ENCODE data around the gene SLC9B1. TPM values are rescaled to one million over a fixed set of nuclear protein-coding genes. Genes with fewer than 3 reads are reported as not detected.
A peak's percentile ranks its signal among the peaks of the same experiment; 100 is the strongest.
"Not testable (repeated sequence)": the region's sequence is repeated elsewhere in the genome, so short reads cannot be mapped to it uniquely, and the experiment has no call there.

Gene SLC9B1
- total and polyA plus RNA-seq, 2 of the 13 experiments (the other 11 are each of a cell fraction or from before 2014, with no cell fraction given): 0.17 to 0.20 TPM

GRCh38 chr4:102877477-102878106 lies 141.9 kb downstream of the SLC9B1 start:
- peaks cover 34% of the 10 kb centered on the region for H3K4me1 ChIP-seq (ENCODE audit: insufficient read depth, low read length)
- DNase-seq (ENCODE audit: low spot score); in situ Hi-C loops (cut with HindIII; ENCODE audit: extremely low pct_ligation_motif_present, low pct_unique_long_range_greater_than_20kb); H2AFZ ChIP-seq (ENCODE audit: low read length); CTCF ChIA-PET (ENCODE audit: low intra/inter-chr PET ratio, low total read pairs); H3K27me3 ChIP-seq (ENCODE audit: control insufficient read depth in 1 of 2, insufficient read depth in 2 of 2, low read length in 2 of 2); H4K20me1 ChIP-seq (ENCODE audit: insufficient read depth, low read length); H3K9ac ChIP-seq (ENCODE audit: insufficient read depth, low read depth, low read length); H3K36me3 ChIP-seq (replicated peaks in 1 of 2; ENCODE audit: control insufficient read depth in 1 of 2, insufficient read depth in 2 of 2, low read length in 2 of 2); FAIRE-seq; BruUV-seq (replicated peaks); H3K4me2 ChIP-seq (ENCODE audit: low read depth, low read length); H3K4me3 ChIP-seq (replicated peaks in 1 of 3; ENCODE audit: insufficient read depth in 1 of 3, low read depth in 2 of 3, low read length in 3 of 3); ATAC-seq: not testable (repeated sequence)
- TF ChIP-seq ZNF891 (CRISPR knock-in tag; IDR thresholded peaks at IDR 0.05) (0 out of 2 replicates have a peak, but pooled peaks have one; percentile 25), SALL2 (CRISPR knock-in tag; IDR thresholded peaks at IDR 0.05) (0 out of 2 replicates have a peak, but pooled peaks have one; percentile 26), SETDB1 (CRISPR knock-in tag; IDR thresholded peaks at IDR 0.05; ENCODE audit: borderline replicate concordance) (0 out of 2 replicates have a peak, but pooled peaks have one; percentile 53)
- TF ChIP-seq, protein P1, sequence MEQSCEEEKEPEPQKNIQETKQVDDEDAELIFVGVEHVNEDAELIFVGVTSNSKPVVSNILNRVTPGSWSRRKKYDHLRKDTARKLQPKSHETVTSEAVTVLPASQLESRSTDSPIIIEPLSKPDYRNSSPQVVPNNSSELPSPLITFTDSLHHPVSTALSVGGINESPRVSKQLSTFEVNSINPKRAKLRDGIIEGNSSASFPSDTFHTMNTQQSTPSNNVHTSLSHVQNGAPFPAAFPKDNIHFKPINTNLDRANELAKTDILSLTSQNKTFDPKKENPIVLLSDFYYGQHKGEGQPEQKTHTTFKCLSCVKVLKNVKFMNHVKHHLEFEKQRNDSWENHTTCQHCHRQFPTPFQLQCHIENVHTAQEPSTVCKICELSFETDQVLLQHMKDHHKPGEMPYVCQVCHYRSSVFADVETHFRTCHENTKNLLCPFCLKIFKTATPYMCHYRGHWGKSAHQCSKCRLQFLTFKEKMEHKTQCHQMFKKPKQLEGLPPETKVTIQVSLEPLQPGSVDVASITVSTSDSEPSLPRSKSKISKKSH (CRISPR knock-in tag; IDR thresholded peaks at IDR 0.05; ENCODE audit: borderline replicate concordance): peak; percentile 80
- TF ChIP-seq, protein P2, sequence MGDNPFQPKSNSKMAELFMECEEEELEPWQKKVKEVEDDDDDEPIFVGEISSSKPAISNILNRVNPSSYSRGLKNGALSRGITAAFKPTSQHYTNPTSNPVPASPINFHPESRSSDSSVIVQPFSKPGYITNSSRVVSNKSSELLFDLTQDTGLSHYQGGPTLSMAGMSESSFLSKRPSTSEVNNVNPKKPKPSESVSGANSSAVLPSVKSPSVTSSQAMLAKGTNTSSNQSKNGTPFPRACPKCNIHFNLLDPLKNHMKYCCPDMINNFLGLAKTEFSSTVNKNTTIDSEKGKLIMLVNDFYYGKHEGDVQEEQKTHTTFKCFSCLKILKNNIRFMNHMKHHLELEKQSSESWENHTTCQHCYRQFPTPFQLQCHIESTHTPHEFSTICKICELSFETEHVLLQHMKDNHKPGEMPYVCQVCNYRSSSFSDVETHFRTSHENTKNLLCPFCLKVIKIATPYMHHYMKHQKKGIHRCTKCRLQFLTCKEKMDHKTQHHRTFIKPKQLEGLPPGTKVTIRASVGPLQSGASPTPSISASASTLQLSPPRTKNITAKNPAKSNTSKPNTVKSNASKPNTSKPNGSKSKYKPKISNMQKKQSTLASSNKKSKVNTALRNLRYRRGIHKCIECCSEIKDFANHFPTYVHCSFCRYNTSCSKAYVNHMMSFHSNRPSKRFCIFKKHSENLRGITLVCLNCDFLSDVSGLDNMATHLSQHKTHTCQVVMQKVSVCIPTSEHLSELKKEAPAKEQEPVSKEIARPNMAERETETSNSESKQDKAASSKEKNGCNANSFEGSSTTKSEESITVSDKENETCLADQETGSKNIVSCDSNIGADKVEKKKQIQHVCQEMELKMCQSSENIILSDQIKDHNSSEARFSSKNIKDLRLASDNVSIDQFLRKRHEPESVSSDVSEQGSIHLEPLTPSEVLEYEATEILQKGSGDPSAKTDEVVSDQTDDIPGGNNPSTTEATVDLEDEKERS (CRISPR knock-in tag; IDR thresholded peaks at IDR 0.05): 0 out of 2 replicates have a peak, but pooled peaks have one; percentile 36
- peak overlapping the region; percentile 40 for H3K27ac ChIP-seq (ENCODE audit: extremely low read length, insufficient read depth, low read length)
- peaks cover 15% of the 10 kb centered on the region for H3K9me3 ChIP-seq (ENCODE audit: low read length)
- WGBS (ENCODE audit: low lambda C conversion rate): 100% methylated on average over 3 of the region's 3 CpGs
- POLR2A ChIA-PET: interaction anchor here (1.2 to 3.7 kb wide), 4 partner anchors 8 to 199 kb away, joined by 3 to 32 read pairs (median 12); partner anchors contain the start of genes CISD2, SLC9B2 and UBE2D3
- H3K79me2 ChIP-seq (ENCODE audit: insufficient read depth, low read length): peaks cover 40% of the 10 kb centered on the region
- intact Hi-C loops (cut with micrococcal nuclease; ENCODE audit: unreplicated experiment): loop anchor here (2.0 to 5.0 kb wide), 2 partner anchors 49 to 255 kb away; no protein-coding TSS in a partner anchor
